K562 (cell line): ENCODE results near the gene PRKG1.

ENCODE experiments used
- ATF4 ChIP-seq: fragments of 450-650 bp; formaldehyde crosslinking; IDR thresholded peaks from 2 replicates; pipeline ENCODE4 v1.4.0; 2022; ENCODE audit warnings: mild to moderate bottlenecking, moderate library complexity
- ETS2 ChIP-seq: IDR thresholded peaks from 2 replicates; pipeline ENCODE4 v1.6.1; 2016; ENCODE audit warnings: borderline replicate concordance, missing genetic modification characterization, mild to moderate bottlenecking, moderate library complexity, missing compliant biosample characterization; ENCODE audit not compliant: poor library complexity, severe bottlenecking
- FOXM1 ChIP-seq, 2 experiments: fragments of 450-650 bp in 1 of 2; sonication (generic) in 1 of 2; formaldehyde crosslinking in 1 of 2; IDR thresholded peaks; 2 replicates each; pipeline versions ENCODE4 v1.6.1 to v1.9.0; 2017 to 2022; ENCODE audit warnings: low read depth in 2 of 2, mild to moderate bottlenecking in 2 of 2, missing genetic modification reagents in 1 of 2, moderate library complexity in 1 of 2
- IRF9 ChIP-seq: fragments of 450-650 bp; IDR thresholded peaks from 2 replicates; pipeline ENCODE4 v1.6.1; 2016; ENCODE audit warnings: missing biosample characterization, missing genetic modification characterization
- MIER1 ChIP-seq: fragments of 450-650 bp; IDR thresholded peaks from 2 replicates; pipeline ENCODE4 v1.6.1; 2016; ENCODE audit warnings: antibody characterized with exemption, mild to moderate bottlenecking, low read depth
- MXI1 ChIP-seq: IDR thresholded peaks from 2 replicates; pipeline ENCODE4 v1.6.1; 2011; ENCODE audit warnings: low read depth, mild to moderate bottlenecking, improper control_type of control experiment, low read length
- POLR2A ChIP-seq: fragments of 450-650 bp; conservative IDR thresholded peaks from 2 replicates; pipeline ENCODE4 v1.6.1; 2016
- RB1 ChIP-seq: fragments of 450-650 bp; IDR thresholded peaks from 2 replicates; pipeline ENCODE4 v1.6.1; 2017; ENCODE audit warnings: low read depth, mild to moderate bottlenecking
- SIN3A ChIP-seq, 2 experiments: fragments of 150-350 bp in 1 of 2; IDR thresholded peaks; 2 replicates each; pipeline ENCODE4 v1.6.1; 2011 to 2016; ENCODE audit warnings: borderline replicate concordance in 2 of 2, low read depth in 2 of 2, low read length in 2 of 2, mild to moderate bottlenecking in 2 of 2, moderate library complexity in 2 of 2; ENCODE audit not compliant: control insufficient read depth in 1 of 2
- TAF1 ChIP-seq: IDR thresholded peaks from 2 replicates; pipeline ENCODE4 v1.6.1; 2011; ENCODE audit warnings: mild to moderate bottlenecking, low read length, moderate library complexity; ENCODE audit not compliant: insufficient read depth, control insufficient read depth, severe bottlenecking; ENCODE audit errors: extremely low read depth
- TAF9B ChIP-seq: fragments of 450-650 bp; IDR thresholded peaks from 2 replicates; pipeline ENCODE4 v1.6.1; 2018; ENCODE audit warnings: mild to moderate bottlenecking; ENCODE audit not compliant: partially characterized antibody
- TRIM28 ChIP-seq: fragments of 450-650 bp; IDR thresholded peaks from 2 replicates; pipeline ENCODE4 v1.6.1; 2017
- ZBTB49 ChIP-seq: sonication (generic); formaldehyde crosslinking; IDR thresholded peaks from 2 replicates; pipeline ENCODE4 v1.8.0; 2022; ENCODE audit warnings: missing genetic modification reagents, mild to moderate bottlenecking, borderline replicate concordance

- TF ChIP-seq RB1 (no peak), IRF9 (tag) (no peak), TRIM28 (no peak), TAF9B (no peak), POLR2A (no peak), ETS2 (no peak), SIN3A (IDR thresholded peaks at IDR 0.05; ENCODE audit: borderline replicate concordance in 2 of 2, control insufficient read depth in 1 of 2, low read depth in 2 of 2, low read length in 2 of 2) (no peak), ZBTB49 (no peak), TAF1 (no peak), FOXM1 (IDR thresholded peaks at IDR 0.05; ENCODE audit: low read depth) (no peak), FOXM1 (CRISPR knock-in tag; IDR thresholded peaks at IDR 0.05; ENCODE audit: low read depth) (no peak), MIER1 (no peak), MXI1 (no peak), ATF4 (CRISPR knock-in tag) (no peak)
Observed at GRCh38 chr10:52212802-52213201, 1138.5 kb downstream of the PRKG1 start.
